Mesenchymal stem cell (in vitro differentiated cells and primary cell): ENCODE measurements around the gene PCYT2.
A peak's percentile ranks its signal among the peaks of the same experiment; 100 is the strongest.

Experiments
- DNase-seq: peaks from one replicate; pipeline ENCODE4 v3.0.0-alpha.2; 2013
- H2AFZ ChIP-seq: one replicate; pipeline ENCODE4 v1.6.1; 2013; ENCODE audit warnings: low read depth, mild to moderate bottlenecking, control low read depth, inconsistent platforms, low read length, moderate library complexity
- H2AK5ac ChIP-seq: 2 replicates; pipeline ENCODE4 v1.6.1; 2013; ENCODE audit warnings: low read length, moderate library complexity, mild to moderate bottlenecking, inconsistent platforms; ENCODE audit not compliant: severe bottlenecking
- H2BK120ac ChIP-seq: one replicate; pipeline ENCODE4 v1.6.1; 2013; ENCODE audit warnings: low read depth, mild to moderate bottlenecking, inconsistent platforms, low read length, moderate library complexity
- H2BK12ac ChIP-seq, 2 experiments: one replicate each; pipeline ENCODE4 v1.6.1; 2013; ENCODE audit warnings: inconsistent platforms in 2 of 2, low read length in 2 of 2, mild to moderate bottlenecking in 2 of 2, moderate library complexity in 2 of 2, control low read depth in 1 of 2
- H2BK15ac ChIP-seq: one replicate; pipeline ENCODE4 v1.6.1; 2013; ENCODE audit warnings: mild to moderate bottlenecking, low read depth, inconsistent platforms; ENCODE audit not compliant: poor library complexity, severe bottlenecking
- H2BK5ac ChIP-seq: 2 replicates; pipeline ENCODE4 v1.6.1; 2013; ENCODE audit warnings: low read depth, mild to moderate bottlenecking, low read length, control low read depth, inconsistent platforms; ENCODE audit not compliant: poor library complexity, severe bottlenecking
- H3K14ac ChIP-seq, 2 experiments: one replicate each; pipeline ENCODE4 v1.6.1; 2013; ENCODE audit warnings: inconsistent platforms in 2 of 2, low read length in 2 of 2, control low read depth in 1 of 2, mild to moderate bottlenecking in 1 of 2, moderate library complexity in 1 of 2
- H3K18ac ChIP-seq, 2 experiments: one replicate each; pipeline ENCODE4 v1.6.1; 2013; ENCODE audit warnings: inconsistent platforms in 2 of 2, low read length in 2 of 2, control low read depth in 1 of 2, low read depth in 1 of 2, mild to moderate bottlenecking in 1 of 2
- H3K23ac ChIP-seq, 2 experiments: one replicate each; pipeline ENCODE4 v1.6.1; 2013; ENCODE audit warnings: inconsistent platforms in 2 of 2, low read length in 2 of 2, mild to moderate bottlenecking in 2 of 2, moderate library complexity in 2 of 2, control low read depth in 1 of 2
- H3K27ac ChIP-seq: 2 replicates; pipeline ENCODE4 v1.5.1; 2013; ENCODE audit warnings: mild to moderate bottlenecking, moderate library complexity, low read length, control low read depth, inconsistent platforms; ENCODE audit not compliant: poor library complexity, severe bottlenecking
- H3K27me3 ChIP-seq, 2 experiments: 2 replicates each; pipeline versions ENCODE4 v1.6.1 to v1.7.0; 2013; ENCODE audit warnings: low read length in 2 of 2, mild to moderate bottlenecking in 2 of 2, moderate library complexity in 2 of 2, control low read depth in 1 of 2, inconsistent platforms in 1 of 2; ENCODE audit not compliant: control insufficient read depth in 1 of 2, insufficient read depth in 1 of 2
- H3K36me3 ChIP-seq, 2 experiments: 2 replicates each; pipeline versions ENCODE4 v1.6.1 to v1.7.0; 2013; ENCODE audit warnings: low read length in 2 of 2, control low read depth in 1 of 2, inconsistent platforms in 1 of 2, low read depth in 1 of 2, mild to moderate bottlenecking in 1 of 2; ENCODE audit not compliant: insufficient read depth in 2 of 2, control insufficient read depth in 1 of 2
- H3K4ac ChIP-seq, 2 experiments: one replicate each; pipeline ENCODE4 v1.6.1; 2013; ENCODE audit warnings: inconsistent platforms in 2 of 2, low read length in 2 of 2, mild to moderate bottlenecking in 2 of 2, moderate library complexity in 2 of 2, control low read depth in 1 of 2, low read depth in 1 of 2
- H3K4me1 ChIP-seq: 2 replicates; pipeline ENCODE4 v1.6.1; 2013; ENCODE audit warnings: low read depth, low read length, control low read depth; ENCODE audit not compliant: control insufficient read depth, insufficient read depth
- H3K4me2 ChIP-seq: 2 replicates; pipeline ENCODE4 v1.6.1; 2013; ENCODE audit warnings: low read length, mild to moderate bottlenecking, inconsistent platforms; ENCODE audit not compliant: poor library complexity, severe bottlenecking
- H3K4me3 ChIP-seq, 2 experiments: 2 replicates each; pipeline versions ENCODE4 v1.5.1 to v1.7.0; 2013; ENCODE audit warnings: low read length in 2 of 2, mild to moderate bottlenecking in 2 of 2, control low read depth in 1 of 2, low read depth in 1 of 2; ENCODE audit not compliant: insufficient read depth in 1 of 2
- H3K79me1 ChIP-seq: replicated peaks from 2 replicates; pipeline ENCODE4 v1.6.1; 2013; ENCODE audit warnings: mild to moderate bottlenecking, control low read depth, low read length, inconsistent platforms; ENCODE audit not compliant: poor library complexity, severe bottlenecking
- H3K9ac ChIP-seq: 2 replicates; pipeline ENCODE4 v1.7.0; 2013; ENCODE audit warnings: mild to moderate bottlenecking, low read length, moderate library complexity
- H3K9me3 ChIP-seq: 2 replicates; pipeline ENCODE4 v1.7.0; 2013; ENCODE audit warnings: mild to moderate bottlenecking, low read length; ENCODE audit not compliant: control insufficient read depth
- H4K8ac ChIP-seq: one replicate; pipeline ENCODE4 v1.6.1; 2013; ENCODE audit warnings: inconsistent platforms, mild to moderate bottlenecking, low read length, moderate library complexity
- H4K91ac ChIP-seq: one replicate; pipeline ENCODE4 v1.6.1; 2013; ENCODE audit warnings: mild to moderate bottlenecking, low read length, inconsistent platforms
- WGBS: methylation state at CpG from one replicate; pipeline ENCODE4 v1.1.7; 2013; ENCODE audit warnings: mixed read lengths; 5-methylcytosine and 5-hydroxymethylcytosine counted together

The PCYT2 gene

GRCh38 chr17:81867991-81868673 is 43.1 kb downstream of the PCYT2 start:
- 62% methylated on average over 28 of the region's 28 CpGs for WGBS
- H3K36me3 ChIP-seq = peaks cover 37 to 65% of the 10 kb centered on the region in 2 experiments

GRCh38 chr17:81867170-81867990 is 43.8 kb downstream of the PCYT2 start:
- Histone ChIP-seq H3K27ac (peak overlapping the region; percentile 62), H4K91ac (peak overlapping the region; percentile 95), H2BK15ac (no peak overlapping the region), H3K4me1 (peaks cover 69% of the 10 kb centered on the region), H2AFZ (no peak overlapping the region), H3K9ac (peak overlapping the region; percentile 12), H3K79me1 (peaks cover 18% of the 10 kb centered on the region), H2BK5ac (peak overlapping the region; percentile 85), H4K8ac (peak overlapping the region; percentile 94), H2BK120ac (peak overlapping the region; percentile 62), H3K4me2 (peak overlapping the region; percentile 6), H3K36me3 (peaks cover 41 to 67% of the 10 kb centered on the region in 2 experiments), H3K4me3 (no peak overlapping the region), H3K9me3 (no peaks in the 10 kb centered on the region), H3K23ac (peak overlapping the region in 1 of 2 experiments; percentile 97), H3K27me3 (no peaks in the 10 kb centered on the region), H3K14ac (peak overlapping the region in 1 of 2 experiments; percentile 61), H2AK5ac (peak overlapping the region; percentile 55), H2BK12ac (peak overlapping the region in 1 of 2 experiments; percentile 57), H3K4ac (peak overlapping the region; percentile 69 to 85), H3K18ac (peak overlapping the region; percentile 67 to 83)
- peak; percentile 75 for DNase-seq
- 62% methylated on average over 23 of the region's 23 CpGs for WGBS

More at GRCh38 chr17:81867991-81868673, 43.1 kb downstream of the PCYT2 start:
- Histone ChIP-seq H3K27ac (peak overlapping the region; percentile 62), H2BK12ac (peak overlapping the region in 1 of 2 experiments; percentile 7), H2BK5ac (peak overlapping the region; percentile 85), H3K4ac (peak overlapping the region in 1 of 2 experiments; percentile 69), H4K91ac (peak overlapping the region; percentile 85), H3K23ac (no peak overlapping the region), H3K27me3 (no peaks in the 10 kb centered on the region), H2BK120ac (no peak overlapping the region), H3K4me1 (peaks cover 65% of the 10 kb centered on the region), H3K79me1 (peaks cover 18% of the 10 kb centered on the region), H4K8ac (peak overlapping the region; percentile 86), H3K9ac (peak overlapping the region; percentile 12), H3K14ac (peak overlapping the region in 1 of 2 experiments; percentile 53), H2BK15ac (no peak overlapping the region), H2AFZ (no peak overlapping the region), H3K4me2 (no peak overlapping the region), H3K9me3 (no peaks in the 10 kb centered on the region), H3K18ac (peak overlapping the region; percentile 67 to 83), H2AK5ac (peak overlapping the region; percentile 83), H3K4me3 (no peak overlapping the region)
- no peak for DNase-seq

GRCh38 chr17:81866440-81867169 is 44.6 kb downstream of the PCYT2 start:
- DNase-seq = peak; percentile 37
- H3K14ac ChIP-seq = peak overlapping the region in 1 of 2 experiments; percentile 61
- peak overlapping the region; percentile 94 for H4K8ac ChIP-seq
- H2AK5ac ChIP-seq = peak overlapping the region; percentile 55
- peak overlapping the region in 1 of 2 experiments; percentile 97 for H3K23ac ChIP-seq
- H3K79me1 ChIP-seq = peaks cover 12% of the 10 kb centered on the region
- H3K27me3 ChIP-seq = no peaks in the 10 kb centered on the region
- H3K36me3 ChIP-seq = peaks cover 41 to 67% of the 10 kb centered on the region in 2 experiments
- peaks cover 65% of the 10 kb centered on the region for H3K4me1 ChIP-seq
- H2BK15ac ChIP-seq = no peak overlapping the region
- no peaks in the 10 kb centered on the region for H3K9me3 ChIP-seq
- peak overlapping the region; percentile 69 to 85 for H3K4ac ChIP-seq
- peak overlapping the region; percentile 62 for H3K27ac ChIP-seq
- peak overlapping the region; percentile 67 to 83 for H3K18ac ChIP-seq
- no peak overlapping the region for H2BK5ac ChIP-seq
- 90% methylated on average over 17 of the region's 18 CpGs for WGBS
- peak overlapping the region; percentile 12 for H3K9ac ChIP-seq
- H2BK120ac ChIP-seq = no peak overlapping the region
- H3K4me3 ChIP-seq = no peak overlapping the region
- H2BK12ac ChIP-seq = peak overlapping the region in 1 of 2 experiments; percentile 57
- H2AFZ ChIP-seq = no peak overlapping the region
- peak overlapping the region; percentile 95 for H4K91ac ChIP-seq
- no peak overlapping the region for H3K4me2 ChIP-seq
